Fibroblast of skin of back (primary cell): ENCODE results near the gene SMG6.
"Not testable (repeated sequence)": the region's sequence is repeated elsewhere in the genome, so short reads cannot be mapped to it uniquely, and the experiment has no call there.

Experiments
- DNase-seq: peaks from one replicate; pipeline ENCODE4 v3.0.0-alpha.2; 2013

Gene SMG6

DNA sequence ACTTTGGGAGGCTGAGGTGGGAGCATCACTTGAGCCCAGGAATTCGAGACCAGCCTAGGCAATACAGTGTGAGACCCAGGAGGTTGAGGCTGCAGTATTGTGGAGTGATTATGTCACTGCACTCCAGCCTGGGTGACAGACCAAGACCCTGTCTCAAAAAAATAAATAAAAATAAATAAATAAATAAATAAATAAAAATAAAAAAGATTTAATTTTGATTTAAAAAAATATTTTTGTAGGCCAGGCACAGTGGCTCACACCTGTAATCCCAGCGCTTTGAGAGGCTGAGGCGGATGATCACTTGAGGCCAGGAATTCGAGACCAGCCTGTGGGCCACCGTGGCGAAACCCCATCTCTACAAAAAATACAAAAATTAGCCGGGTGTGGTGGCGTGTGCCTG is 104.2 kb downstream of the SMG6 start:
- DNase-seq: not testable (repeated sequence)

DNA sequence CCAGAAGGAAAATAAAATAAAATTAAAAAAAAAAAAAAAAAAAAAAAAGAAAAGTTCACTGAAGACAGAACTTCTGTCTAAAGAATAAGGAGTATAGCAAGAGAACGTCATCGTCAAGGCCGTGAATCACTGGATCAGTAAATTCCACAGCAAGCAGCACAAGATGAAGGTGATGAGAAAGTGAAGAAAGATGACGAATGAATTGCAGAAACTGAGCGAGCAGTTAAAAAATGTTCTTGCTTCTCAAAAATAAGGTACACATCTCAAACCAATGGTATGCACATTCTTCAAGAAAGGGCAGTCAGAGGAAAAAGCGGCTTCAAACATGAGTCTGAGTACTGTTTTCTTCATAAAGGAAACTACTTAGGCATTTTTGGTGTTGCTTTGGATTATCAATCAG is 104.7 kb downstream of the SMG6 start:
- peak; percentile 82 for DNase-seq

DNA sequence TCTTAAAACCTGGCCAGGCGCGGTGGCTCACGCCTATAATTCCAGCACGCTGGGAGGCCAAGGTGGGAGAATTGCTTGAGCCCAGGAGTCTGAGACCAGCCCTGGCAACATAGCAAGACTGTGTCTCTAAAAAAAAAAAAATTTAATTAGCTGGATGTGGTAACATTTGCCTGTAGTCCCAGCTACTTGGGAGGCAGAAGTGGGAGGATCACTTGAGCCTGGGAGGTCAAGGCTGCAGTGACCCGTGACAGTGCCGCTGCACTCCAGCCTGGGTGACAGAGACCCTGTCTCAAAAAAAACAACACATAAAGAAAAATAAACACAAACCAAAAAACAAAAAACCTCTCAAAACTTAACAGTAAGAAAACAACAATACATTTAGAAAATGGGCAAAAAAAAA is 106.3 kb downstream of the SMG6 start:
- no peak for DNase-seq

DNA sequence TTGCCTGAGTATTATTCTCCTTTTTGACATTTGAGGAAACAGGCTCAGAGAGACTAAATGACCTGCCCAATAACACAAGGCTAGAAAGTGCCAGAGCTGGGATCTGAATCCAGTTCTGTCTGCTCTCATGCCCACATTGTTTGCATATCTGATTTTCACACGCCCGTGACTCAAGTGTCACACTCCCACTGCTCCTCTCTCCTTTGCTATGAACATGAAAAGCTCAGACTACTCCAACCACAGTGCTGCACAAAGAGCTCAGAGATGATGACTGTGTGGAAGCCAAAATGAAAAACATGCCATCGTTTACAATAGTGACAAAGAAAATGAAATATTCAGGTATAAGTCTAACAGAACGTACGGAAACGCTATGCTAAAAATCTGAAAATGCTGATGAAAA is 107.9 kb downstream of the SMG6 start:
- peak; percentile 68 for DNase-seq

DNA sequence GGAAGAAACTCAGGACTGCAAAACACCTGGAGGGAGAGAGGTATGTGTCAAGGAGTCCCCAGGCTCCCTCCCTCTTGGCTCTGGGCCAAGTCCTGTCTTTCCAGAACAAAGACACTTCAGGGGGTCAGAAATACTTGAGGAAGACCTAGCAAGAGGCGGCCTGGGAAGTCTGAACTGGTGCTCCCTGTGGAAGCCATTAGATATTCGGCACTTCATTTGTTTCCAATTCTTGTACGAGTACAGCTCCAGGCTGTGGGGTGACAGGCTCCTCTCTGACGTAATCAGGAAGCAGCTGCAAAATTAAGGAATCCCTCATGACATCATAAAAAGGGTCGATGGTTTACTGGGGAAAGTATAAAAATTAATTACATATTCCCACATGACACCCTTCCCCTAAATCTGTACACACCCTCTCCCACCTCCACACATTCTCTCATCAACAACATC is 108.7 kb downstream of the SMG6 start:
- DNase-seq: no peak

DNA sequence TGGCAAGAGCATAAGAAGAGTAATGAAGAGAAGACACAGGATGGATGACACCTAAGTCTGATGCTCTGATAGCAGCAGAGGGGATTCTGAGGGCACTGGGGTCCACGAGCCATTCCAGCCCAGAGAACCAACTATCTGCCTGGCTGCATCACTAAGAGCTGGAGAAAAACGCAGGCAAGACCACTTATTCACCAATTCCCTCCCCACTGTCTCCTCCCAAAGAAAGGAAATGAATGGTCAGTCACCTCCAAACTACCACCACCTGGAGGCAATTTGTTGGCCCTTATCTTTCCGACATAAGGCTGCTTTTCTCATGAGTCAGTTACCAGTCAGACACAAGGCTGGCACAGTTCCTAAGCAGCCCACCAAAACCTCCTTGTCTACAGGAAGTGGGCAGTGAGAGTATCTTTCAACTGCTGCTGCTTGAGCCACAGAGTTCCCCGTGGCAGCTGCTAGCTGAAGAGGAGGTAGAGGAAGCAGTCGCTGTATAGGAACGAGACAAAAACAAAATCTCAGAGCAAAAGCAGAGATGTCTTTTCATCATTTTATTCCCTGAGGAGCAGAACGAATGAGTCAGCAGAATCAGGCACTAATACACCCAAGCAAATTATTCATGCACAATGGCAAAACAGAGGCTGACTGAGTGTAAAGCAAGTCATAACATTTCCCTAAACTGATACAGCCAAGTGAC is 111.1 kb downstream of the SMG6 start:
- peak; percentile 98 for DNase-seq

DNA sequence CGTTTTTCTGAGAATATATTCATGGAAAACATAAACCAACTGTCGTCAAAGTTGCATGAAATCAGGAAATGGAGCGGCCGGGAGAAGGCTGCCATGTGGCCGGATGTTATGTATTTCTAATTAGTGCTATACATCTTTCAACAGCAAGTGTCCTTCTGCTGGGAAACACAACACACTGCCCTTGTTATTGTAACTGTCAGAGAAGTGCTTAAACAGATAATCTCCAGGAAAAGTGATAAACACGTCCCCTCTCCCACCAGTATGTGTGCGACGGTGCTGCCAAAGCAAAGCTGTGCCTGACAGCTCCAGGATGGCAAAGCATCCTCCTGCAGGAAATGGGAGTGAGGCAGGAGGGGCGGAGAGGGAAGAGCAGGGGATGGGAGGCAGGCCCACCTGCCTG is 111.8 kb downstream of the SMG6 start:
- DNase-seq: no peak

DNA sequence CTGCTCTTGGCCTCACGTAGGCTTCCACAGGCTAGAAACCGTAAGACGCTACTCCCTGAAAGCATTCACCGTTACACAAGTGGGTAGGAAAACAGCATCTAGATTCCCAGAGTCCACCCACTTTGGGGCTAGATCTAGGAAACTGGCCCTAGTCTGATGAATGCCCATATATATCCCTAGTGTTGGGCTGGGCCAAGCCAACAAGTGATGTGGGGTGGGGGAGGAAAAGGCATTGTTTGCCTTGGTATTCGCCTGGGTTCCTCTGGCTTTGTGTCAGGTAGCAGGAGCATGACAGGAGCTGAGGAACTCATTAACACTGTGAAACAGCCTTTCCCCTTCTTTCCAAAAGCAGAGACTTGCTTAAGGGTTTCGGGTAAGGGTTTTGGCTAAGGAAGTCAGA is 112.4 kb downstream of the SMG6 start:
- DNase-seq: no peak

DNA sequence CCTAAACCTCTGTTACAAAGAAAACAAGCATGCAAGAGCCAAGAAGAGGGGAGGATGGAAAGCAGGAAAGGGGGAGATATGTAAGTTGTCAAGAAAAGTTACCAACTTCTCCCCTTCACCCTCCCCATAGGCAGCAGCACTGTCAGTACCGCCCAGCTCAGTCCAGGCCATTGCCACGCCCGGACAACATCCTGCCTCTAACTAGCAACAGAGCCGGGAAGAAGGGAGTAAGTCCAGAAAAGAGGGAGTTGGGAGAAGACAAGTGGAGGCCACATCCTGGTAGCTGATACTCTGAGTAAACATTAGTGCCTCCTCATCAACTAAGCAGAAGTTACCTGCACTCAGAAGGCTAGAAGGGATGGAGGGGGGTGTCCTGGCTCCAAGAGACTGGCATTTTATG is 113.6 kb downstream of the SMG6 start:
- peak; percentile 65 for DNase-seq

DNA sequence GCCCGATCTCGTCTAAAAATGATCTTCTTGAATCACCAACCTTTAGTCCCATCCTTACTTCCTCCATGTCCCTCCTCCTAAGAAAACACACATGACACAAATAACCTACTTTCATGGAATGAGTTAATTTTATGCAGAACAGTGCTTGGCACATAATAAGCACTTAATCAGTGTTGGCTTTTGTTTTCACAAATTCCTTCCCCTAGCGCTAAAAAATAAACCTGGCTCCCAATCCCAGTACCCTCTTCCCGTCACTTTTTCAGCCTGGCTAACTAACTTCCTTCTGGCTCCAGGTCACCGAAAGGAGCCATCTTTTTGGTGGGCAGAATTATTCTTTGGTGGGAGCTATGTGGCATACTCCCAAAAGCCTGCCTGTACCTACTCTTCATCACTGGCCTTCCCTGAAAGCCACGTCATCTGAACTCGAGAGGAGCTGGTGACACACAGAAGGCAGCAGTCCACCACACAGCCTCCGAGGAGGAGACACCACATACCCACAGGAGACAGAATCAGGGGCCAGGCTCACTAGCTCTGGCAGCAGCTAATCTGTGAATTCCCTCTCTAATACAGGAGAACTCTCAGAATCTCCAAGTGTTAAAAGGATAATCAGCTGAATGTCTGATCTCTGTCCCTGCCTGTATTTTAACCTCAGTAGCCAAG is 114.5 kb downstream of the SMG6 start:
- no peak for DNase-seq

DNA sequence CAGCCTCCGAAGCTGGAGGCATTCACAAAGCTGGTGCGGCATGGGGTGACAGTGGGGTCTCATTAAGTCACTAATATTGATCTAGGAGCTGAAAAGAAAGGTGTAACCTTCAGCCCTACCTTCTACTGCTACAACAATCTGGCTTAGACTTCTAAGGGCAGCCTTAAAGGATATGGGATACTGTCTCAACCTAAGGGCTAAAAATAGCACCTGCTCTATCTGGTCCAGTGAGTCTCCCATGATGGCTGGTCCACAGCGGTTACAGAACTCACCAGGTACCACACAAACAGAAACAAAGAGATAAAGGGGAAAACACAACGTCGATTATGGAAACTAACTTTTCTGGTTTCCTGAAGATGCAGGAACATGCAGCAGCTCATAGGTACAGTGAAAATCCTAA is 115.8 kb downstream of the SMG6 start:
- no peak for DNase-seq

DNA sequence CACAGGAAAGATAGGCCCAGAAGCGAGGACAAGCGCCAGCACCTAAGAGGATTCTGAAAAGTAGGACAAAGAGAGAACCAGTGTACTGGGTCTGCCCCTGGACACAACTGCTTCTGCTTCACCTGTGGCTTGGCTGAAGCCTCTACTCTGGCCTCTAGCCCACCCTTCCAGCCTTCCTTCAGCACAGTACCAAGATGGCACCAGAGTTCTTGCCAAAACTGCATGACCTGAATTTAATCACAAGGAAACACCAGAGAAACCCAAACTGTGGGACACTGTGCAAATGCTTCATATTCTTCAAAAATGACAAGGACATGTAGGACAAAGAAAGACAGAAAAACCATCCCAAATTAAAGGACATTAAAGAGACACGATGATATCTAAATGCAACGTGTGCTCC is 116.6 kb downstream of the SMG6 start:
- DNase-seq: no peak

DNA sequence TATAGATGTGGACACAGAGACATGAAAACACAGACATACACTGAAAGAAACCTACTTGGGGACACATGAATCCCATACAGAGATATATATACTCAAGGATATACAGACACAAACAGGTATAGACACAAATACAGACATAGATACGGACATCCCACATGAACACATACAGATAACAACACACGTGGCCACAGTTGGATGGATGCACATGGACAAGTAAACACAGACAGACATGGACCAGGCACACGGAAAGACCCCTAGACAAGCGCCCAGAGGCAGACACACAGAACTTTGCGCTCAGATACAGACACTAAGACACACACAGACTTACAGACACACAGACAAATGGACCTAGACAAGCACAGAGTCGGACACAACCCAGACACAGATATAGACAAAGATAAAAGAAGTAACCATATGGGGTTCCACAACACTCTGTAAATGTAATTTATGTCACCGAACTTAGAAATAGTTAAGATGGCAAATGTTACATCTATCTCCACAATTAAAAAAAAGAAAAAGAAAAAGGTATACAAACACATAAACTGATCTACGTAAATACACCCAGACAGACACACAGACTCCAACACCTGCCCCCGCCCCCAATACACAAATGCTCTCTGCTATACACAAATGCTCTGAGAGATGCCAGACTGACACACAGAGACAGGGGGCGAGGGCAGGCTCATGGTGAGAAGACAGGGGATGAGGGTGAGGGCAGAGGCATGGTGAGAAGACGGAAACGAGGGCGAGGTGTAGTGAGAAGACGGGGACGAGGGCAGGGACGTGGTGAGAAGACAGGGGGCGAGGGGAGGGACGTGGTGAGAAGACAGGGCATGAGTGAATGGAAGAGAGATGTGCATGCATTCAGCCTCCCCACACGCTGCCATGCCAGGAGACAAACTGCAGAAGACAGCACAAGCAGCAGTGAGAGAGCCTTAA is 118.3 kb downstream of the SMG6 start:
- no peak for DNase-seq

DNA sequence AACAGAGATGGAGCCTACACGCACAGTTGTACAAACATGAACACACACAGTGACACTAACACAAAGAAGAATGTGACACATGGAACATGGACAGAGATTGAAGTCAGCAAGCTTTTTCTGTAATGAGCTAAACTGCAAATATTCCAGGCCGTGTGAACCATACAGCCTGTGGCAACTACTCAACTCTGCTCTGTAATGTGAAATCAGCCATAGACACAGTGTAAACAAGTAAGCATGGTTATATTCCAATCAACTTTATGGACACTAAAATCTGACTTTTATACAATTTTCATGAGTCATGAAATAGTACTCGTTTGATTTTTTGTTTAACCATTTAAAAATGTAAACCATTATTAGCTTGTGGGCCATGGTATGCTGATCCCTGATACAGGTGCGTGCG is 120.2 kb downstream of the SMG6 start:
- DNase-seq: no peak

DNA sequence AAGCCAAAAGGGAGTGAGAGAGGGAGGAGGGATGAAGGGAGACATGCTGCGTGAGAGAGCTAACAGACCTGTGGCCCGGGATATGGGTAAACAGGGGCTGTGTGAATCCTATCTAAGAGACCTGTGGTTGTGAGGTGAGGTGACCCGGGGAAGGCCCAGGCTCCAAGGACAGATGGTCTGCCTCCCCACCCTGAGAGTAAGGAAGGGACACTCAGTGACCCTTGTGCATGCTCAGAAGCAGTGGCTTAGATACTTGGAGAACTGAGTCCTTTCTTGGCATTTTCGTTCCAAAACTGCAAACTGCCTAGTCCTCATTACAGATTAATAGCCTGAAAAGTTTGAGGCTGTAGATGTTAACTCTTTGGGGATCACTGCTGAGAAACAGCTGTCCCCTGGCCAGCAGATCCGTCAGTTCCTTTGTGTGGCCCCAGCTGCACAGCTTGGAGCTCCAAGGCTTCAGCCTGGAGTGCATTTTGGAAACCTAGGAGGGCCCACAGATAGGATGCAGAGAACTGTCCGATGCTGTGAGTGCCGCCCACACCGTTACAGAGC is 121.6 kb downstream of the SMG6 start:
- DNase-seq: no peak

DNA sequence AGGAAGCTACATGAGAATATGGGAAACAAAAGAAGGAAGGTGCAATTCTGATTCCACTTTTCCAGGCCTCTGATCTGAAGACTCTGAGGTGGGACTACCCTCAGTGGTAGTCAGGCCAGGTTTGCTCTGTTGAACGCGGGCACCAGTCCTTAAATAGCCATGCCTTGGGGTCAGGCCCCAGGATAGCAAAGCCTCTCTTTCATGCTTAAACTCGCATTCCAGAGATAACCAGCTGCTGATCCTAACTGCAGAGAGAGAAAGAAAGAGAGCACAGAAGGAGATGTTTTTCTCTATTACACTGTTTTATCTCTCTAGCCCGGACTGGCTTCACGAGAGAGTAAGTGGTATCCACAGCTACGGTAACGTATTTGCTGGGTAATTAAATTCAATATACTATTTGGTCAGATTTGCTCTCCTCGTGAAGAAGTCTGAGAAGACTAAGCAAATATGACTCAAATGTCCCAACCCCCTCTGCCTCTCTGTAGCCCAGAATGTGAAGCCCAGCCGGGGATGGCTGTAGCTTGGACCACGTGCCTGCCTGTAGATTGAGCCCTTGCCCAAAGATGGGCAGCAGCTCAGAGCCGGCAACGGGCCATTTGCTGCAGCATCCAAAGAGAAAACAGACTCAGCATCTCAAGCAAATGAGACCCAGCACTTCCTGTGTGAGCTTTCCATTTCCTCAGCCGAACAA is 122.2 kb downstream of the SMG6 start:
- peak; percentile 97 for DNase-seq

DNA sequence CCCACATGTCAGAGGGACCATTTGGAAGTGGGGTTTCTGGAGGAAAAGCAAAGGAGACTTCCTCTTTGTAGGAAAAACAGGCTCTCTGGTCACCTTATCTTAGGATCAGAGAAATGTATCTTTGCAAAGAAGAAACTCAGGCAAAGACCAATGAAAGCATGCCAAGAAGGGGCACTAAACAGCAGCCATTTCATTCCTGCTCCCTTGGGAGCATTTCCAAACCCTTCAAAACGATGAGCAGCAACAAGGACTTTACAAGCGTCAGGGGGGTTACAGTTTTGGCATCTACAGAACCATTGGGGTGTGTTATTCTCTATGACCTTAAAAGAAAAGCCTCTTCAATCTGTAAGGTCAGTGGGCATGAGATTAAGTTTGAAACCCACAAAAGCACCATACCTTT is 122.8 kb downstream of the SMG6 start:
- no peak for DNase-seq

DNA sequence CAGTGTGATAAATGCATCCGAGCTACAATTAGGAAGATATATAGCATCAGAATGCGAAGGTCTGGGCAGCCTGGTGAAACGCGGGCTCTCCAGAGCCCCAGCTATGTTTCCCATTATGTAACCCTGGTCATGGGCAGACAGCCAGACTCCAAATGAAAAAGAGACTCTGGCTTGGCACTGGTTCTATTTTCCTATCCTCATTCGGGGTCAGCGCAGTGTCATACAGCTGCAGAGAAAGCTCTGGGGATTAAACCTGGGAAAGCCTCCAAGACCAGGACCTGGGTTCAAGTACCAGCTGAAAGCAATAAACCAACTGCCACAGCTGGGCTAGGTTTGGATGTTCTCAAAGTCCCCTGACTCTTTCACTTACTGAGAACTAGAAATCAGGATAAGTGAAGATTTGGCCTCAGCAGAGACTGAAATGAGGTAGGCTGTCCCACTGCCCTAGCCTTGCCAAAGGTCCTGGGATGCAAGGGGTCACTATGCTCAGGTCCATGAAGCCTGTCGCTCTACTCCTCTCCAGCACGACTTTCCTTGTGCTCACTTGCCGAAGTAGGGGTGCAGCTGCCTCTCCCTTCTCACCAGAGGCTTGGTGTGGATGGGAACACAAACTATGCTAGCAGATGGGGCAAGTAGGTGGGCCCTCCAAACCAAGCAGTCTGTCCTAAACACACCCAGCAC is 123.8 kb downstream of the SMG6 start:
- peak; percentile 93 for DNase-seq

DNA sequence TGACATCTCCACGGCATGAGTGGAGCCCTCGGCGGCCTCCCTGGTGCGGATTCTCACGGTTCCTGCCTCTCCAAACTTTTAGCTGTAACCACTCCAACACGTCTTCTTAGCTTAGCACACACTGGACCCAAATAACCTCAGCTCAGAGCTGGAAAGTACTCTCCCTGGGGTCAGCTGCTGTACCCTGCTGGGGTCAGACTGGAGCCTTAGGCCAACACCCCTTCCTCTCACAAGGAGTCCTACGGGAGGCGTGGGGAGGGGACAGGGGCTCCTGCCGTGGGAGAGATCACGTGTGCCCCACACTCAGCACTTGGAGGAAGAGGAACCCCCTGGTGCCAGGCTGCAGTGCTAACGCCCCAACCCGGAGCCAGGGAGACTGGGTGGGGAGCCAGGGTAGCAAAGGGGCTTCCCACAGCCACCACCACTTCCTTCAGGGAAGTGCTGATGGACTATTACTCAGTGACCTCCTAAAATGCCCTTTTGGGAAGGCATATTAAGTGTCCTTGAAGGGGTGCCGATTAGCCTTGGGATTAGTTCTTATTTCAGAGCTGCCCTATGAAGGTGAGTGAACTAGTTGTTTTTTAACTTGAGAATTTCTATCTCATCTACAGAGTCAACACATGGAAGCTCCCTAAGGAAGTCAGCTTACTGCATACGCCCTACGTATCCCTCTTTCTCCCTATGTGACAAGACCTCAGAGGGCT is 124.6 kb downstream of the SMG6 start:
- DNase-seq: no peak

DNA sequence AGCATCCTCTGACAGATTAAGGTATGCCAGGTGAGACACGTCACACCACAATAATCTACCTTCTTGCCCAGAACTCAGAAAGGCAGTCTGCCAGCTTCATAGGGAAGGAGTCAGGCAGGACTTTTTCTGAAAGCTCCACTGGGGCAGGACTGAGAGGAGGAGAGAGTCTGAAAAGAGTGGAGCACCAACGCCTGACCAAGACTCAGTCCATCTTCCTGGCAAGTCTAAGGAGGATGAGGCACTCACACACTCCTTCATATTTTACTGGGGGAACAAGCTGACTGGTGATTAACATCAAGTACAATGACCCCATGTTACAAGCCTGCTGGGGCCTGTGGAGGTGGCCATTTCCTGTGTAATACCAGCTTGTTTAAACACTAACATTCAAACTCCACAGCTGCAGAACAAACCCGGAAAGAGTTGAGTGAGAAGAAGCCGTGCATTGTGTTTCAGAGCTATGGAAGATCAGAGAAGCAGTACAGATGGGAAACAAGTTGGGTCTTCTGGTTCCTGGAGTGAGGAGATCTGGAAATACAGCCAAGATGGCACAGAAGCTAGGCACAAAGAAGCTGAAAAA is 126.3 kb downstream of the SMG6 start:
- no peak for DNase-seq
